HG02642 (cell line): ENCODE data around the gene FAM50B.

Source experiments
- ATAC-seq: cut with Tn5 transposase; IDR thresholded peaks from one replicate; pipeline ENCODE4 v1.9.1; 2021; ENCODE audit warnings: mild to moderate bottlenecking; ENCODE audit not compliant: unreplicated experiment, poor library complexity

Gene FAM50B

GRCh38 chr6:3869632-3870527 lies 20.7 kb downstream of the FAM50B start:
- no peak for ATAC-seq

GRCh38 chr6:3870528-3870925 lies 21.4 kb downstream of the FAM50B start:
- no peak for ATAC-seq

GRCh38 chr6:3871515-3871914 lies 22.3 kb downstream of the FAM50B start:
- ATAC-seq, result no peak

- no peak for ATAC-seq
Measured at GRCh38 chr6:3871939-3872338, 22.8 kb downstream of the FAM50B start.

GRCh38 chr6:3872370-3872854 lies 23.2 kb downstream of the FAM50B start:
- ATAC-seq, result no peak

GRCh38 chr6:3873051-3873450 lies 23.9 kb downstream of the FAM50B start:
- ATAC-seq, result no peak

GRCh38 chr6:3874069-3874468 lies 24.9 kb downstream of the FAM50B start:
- no peak for ATAC-seq

- no peak for ATAC-seq
Measured at GRCh38 chr6:3875486-3875885, 26.3 kb downstream of the FAM50B start.

GRCh38 chr6:3876101-3876500 lies 26.9 kb downstream of the FAM50B start:
- ATAC-seq, result no peak

GRCh38 chr6:3876866-3877265 lies 27.7 kb downstream of the FAM50B start:
- ATAC-seq, result no peak

- no peak for ATAC-seq
Measured at GRCh38 chr6:3878048-3878666, 29.0 kb downstream of the FAM50B start.

GRCh38 chr6:3879194-3879952 lies 30.2 kb downstream of the FAM50B start:
- ATAC-seq, result no peak

- no peak for ATAC-seq
Measured at GRCh38 chr6:3881711-3882421, 32.7 kb downstream of the FAM50B start.

- no peak for ATAC-seq
Measured at GRCh38 chr6:3882431-3882830, 33.3 kb downstream of the FAM50B start.

- no peak for ATAC-seq
Measured at GRCh38 chr6:3882866-3883265, 33.7 kb downstream of the FAM50B start.

GRCh38 chr6:3884007-3884745 lies 35.0 kb downstream of the FAM50B start:
- no peak for ATAC-seq

- ATAC-seq, result no peak
Measured at GRCh38 chr6:3885262-3886036, 36.3 kb downstream of the FAM50B start.

GRCh38 chr6:3887150-3887700 lies 38.1 kb downstream of the FAM50B start:
- ATAC-seq, result no peak
